T-helper 17 cell (primary cell): ENCODE data around the gene SRGAP1. TPM values are rescaled to one million over a fixed set of nuclear protein-coding genes. Genes with fewer than 3 reads are reported as not detected.

Experiments used
- ATAC-seq: fragments of 150-1000 bp; cut with Tn5 transposase; 2 replicates; pipeline ENCODE4 v1.10.0; 2021; ENCODE audit warnings: mild to moderate bottlenecking, moderate library complexity
- DNase-seq, 3 donors: peaks; one replicate each; pipeline versions ENCODE4 v3.0.0 to v3.0.0-alpha.2; 2020 to 2021
- H3K9me3 ChIP-seq: one replicate; pipeline ENCODE4 v1.7.0; 2013; ENCODE audit warnings: low read length, mild to moderate bottlenecking; ENCODE audit not compliant: control insufficient read depth, poor library complexity, severe bottlenecking
- H3K27ac Mint-ChIP-seq: one replicate; pipeline ENCODE4 v1.8.0; 2022; ENCODE audit warnings: mild to moderate bottlenecking, moderate library complexity, mixed read lengths
- H3K27me3 Mint-ChIP-seq: one replicate; pipeline ENCODE4 v1.8.0; 2022; ENCODE audit warnings: mixed read lengths
- H3K36me3 Mint-ChIP-seq: one replicate; pipeline ENCODE4 v1.8.0; 2022; ENCODE audit warnings: low read depth, mixed read lengths
- H3K4me1 Mint-ChIP-seq: one replicate; pipeline ENCODE4 v1.8.0; 2022; ENCODE audit warnings: mild to moderate bottlenecking, mixed read lengths
- H3K4me3 Mint-ChIP-seq: one replicate; pipeline ENCODE4 v1.8.0; 2022; ENCODE audit warnings: mild to moderate bottlenecking, moderate library complexity, mixed read lengths
- total RNA-seq, 4 donors: library from RNA in 2 of 4; stranded (reverse) in 2 of 4; gene quantifications; one replicate each; pipeline ENCODE4 v1.2.3 and lab custom pipeline; 2022 to 2026

SRGAP1 gene
- total RNA-seq, 2 donors from 2014 or later: 0.05 to 0.13 TPM

DNA sequence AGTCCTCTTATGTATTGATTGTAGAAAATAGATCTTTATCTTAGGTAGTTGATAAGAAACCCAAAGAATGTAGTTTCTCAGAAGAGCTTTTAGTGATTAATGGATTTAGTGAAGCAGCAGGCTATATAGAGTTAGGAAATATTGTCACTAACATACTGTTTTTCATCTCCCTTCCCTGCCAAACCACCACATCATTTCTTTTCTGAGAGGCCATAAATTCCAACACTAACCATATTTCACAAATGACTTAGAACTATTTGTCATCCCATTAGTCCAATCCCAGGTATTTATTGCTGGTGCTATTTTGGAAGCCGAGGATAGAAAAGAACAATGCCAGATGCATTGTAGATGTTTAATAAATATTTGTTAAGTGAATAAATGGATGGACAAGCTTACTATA, 191.9 kb downstream of the SRGAP1 start:
- Mint-ChIP-seq H3K4me1 (no peaks in the 10 kb centered on the region), H3K27ac (no peak overlapping the region), H3K27me3 (no peaks in the 10 kb centered on the region)

DNA sequence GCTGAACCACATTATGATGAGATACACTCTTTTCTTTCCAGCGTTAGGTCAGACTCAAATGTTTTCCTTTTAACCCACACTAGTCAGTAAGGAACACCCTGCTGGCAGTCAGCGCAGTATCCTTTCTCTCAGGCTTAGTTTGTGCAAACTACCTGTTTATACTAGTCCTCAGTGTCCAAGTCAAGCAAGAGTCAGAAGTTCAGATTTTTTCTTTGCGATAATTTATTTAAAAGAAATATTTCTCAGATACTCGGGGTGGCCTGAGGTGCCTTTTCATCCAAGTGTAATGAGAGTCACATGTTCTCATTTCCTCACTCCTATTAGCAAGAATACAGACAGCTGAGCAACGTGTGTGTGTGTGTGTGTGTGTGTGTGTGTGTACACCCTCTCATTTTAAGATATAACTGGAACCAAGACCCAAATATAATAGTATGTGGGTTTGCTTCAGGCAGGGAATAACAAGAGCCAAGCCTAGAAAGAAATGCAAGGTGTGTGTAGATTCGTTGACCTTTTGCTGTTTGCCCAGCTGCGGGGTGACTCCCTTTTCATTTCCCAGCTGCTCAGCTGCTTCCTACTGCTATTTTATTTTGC, 194.9 kb downstream of the SRGAP1 start:
- Mint-ChIP-seq H3K4me1 (no peaks in the 10 kb centered on the region), H3K27ac (no peak overlapping the region), H3K4me3 (no peak overlapping the region), H3K36me3 (no peaks in the 10 kb centered on the region), H3K27me3 (peaks cover 5% of the 10 kb centered on the region)
- ATAC-seq: no peak
- DNase-seq: no peak
- no peaks in the 10 kb centered on the region for H3K9me3 ChIP-seq

More for the DNA sequence above, 191.9 kb downstream of the SRGAP1 start:
- ATAC-seq: no peak
- DNase-seq: no peak
- no peaks in the 10 kb centered on the region for H3K9me3 ChIP-seq
- no peaks in the 10 kb centered on the region for H3K36me3 Mint-ChIP-seq
- no peak overlapping the region for H3K4me3 Mint-ChIP-seq

DNA sequence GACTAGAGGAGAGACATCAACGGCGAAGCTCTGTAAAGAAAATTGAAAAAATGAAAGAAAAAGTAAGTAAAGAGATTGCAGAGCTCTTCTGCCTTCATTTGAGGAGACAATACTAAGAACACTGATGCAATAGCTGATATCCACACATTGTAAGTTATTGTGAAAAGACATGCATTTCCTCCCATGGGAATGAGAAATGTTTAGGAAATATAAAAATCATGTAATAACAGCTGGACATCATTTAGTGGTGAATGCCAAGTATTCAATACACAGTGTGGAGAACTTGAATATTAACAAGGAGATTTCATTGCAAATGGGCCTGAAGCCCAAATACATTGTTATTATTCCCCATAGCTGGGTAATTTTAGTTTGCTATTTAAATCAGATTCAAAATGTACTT, 198.4 kb downstream of the SRGAP1 start:
- Mint-ChIP-seq H3K27ac (no peak overlapping the region), H3K27me3 (peaks cover 5% of the 10 kb centered on the region), H3K4me3 (no peak overlapping the region), H3K36me3 (no peaks in the 10 kb centered on the region), H3K4me1 (no peaks in the 10 kb centered on the region)
- H3K9me3 ChIP-seq: no peaks in the 10 kb centered on the region
- DNase-seq (no peak), ATAC-seq (no peak)

DNA sequence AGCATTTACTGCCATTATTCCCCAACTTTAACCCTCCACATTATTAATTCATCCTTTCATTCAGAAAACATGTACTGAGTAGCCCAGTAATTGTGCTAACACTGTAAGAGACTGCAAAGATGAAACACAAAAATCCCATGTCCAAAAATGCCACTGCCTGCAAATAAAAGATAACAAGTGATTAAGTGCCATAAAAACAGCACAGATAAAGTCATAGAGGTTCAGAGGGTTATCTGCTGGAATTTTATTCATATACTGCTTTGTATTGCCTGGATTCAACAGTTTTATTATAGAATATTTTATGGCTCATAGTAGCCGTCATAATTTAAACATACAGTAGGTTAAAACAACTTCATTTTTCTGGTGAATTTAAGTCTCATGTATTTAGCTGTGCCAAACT, 199.7 kb downstream of the SRGAP1 start:
- no peaks in the 10 kb centered on the region for H3K4me1 Mint-ChIP-seq
- H3K27ac Mint-ChIP-seq: no peak overlapping the region

DNA sequence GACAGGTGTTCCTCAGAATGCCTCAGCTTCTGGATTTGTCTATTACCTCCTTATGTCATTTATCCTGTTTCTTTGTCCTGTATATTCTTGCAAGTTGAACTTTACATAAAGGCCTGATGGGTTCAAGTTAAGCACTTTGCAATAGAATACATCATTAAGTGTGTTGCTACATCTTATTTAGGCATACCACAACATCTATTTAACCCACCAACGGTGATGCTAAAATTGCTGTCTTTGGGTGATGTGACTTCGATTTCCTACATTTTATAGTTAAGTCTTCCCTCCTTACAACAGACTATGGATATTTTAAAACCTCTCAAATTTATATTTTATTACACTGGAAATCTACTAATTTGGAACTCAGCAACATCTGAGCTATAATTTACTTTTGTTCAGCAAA, 206.6 kb downstream of the SRGAP1 start:
- no peaks in the 10 kb centered on the region for H3K36me3 Mint-ChIP-seq
- H3K9me3 ChIP-seq: no peaks in the 10 kb centered on the region
- ATAC-seq: no peak

More for the DNA sequence above, 199.7 kb downstream of the SRGAP1 start:
- DNase-seq: no peak
- ATAC-seq: no peak
- no peaks in the 10 kb centered on the region for H3K36me3 Mint-ChIP-seq
- H3K4me3 Mint-ChIP-seq: no peak overlapping the region
- no peaks in the 10 kb centered on the region for H3K9me3 ChIP-seq
- peaks cover 5% of the 10 kb centered on the region for H3K27me3 Mint-ChIP-seq

DNA sequence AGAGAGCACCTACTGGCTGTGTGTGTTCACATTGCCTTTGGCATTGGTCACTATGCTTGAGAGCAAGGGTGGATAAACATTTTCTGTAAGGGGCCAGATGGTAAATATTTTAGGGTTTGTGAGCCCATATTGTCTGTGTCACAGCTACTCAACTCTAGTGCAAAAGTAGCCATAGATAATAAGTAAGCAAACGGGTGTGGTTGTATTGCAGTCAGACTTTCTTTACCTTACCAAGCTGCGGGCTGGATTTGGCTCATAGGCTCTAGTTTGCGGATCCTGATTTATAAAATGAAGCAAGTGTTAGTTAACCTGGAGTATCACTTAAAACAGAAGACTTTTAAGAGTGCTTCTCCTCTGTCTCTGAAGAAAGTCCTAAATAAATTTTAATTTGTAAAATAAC, 208.6 kb downstream of the SRGAP1 start:
- Mint-ChIP-seq H3K27ac (no peak overlapping the region), H3K27me3 (peaks cover 6% of the 10 kb centered on the region), H3K4me3 (no peak overlapping the region), H3K4me1 (no peaks in the 10 kb centered on the region), H3K36me3 (no peaks in the 10 kb centered on the region)
- no peak for DNase-seq
- no peak for ATAC-seq
- H3K9me3 ChIP-seq: no peaks in the 10 kb centered on the region

More for the DNA sequence above, 206.6 kb downstream of the SRGAP1 start:
- DNase-seq: no peak
- no peak overlapping the region for H3K27ac Mint-ChIP-seq
- no peak overlapping the region for H3K4me3 Mint-ChIP-seq
- H3K27me3 Mint-ChIP-seq: peaks cover 6% of the 10 kb centered on the region
- no peaks in the 10 kb centered on the region for H3K4me1 Mint-ChIP-seq

DNA sequence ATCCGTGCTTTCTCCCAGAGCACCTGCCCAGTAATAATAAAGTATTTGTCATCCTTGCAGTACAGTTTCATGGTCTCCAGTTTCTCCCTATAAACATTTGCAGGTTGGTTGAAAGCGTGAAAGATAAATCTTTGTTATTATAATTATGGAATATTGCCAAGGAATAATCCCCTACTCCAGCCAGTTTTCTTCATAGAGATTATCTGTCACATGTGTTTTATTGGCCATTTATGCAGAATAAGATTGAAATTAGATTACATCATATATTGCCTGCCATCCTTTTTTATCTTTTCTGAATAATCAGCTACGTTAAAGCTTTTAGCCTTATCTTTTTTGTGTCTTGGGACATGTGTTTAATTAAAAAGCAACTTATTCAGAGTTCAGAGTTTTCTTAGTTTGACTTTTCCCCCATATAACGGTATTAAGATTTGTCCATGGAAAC, 209.6 kb downstream of the SRGAP1 start:
- Mint-ChIP-seq H3K27me3 (peaks cover 6% of the 10 kb centered on the region), H3K4me3 (no peak overlapping the region), H3K36me3 (no peaks in the 10 kb centered on the region), H3K4me1 (no peaks in the 10 kb centered on the region), H3K27ac (no peak overlapping the region)
- ATAC-seq (no peak), DNase-seq (no peak)
- H3K9me3 ChIP-seq: no peaks in the 10 kb centered on the region

DNA sequence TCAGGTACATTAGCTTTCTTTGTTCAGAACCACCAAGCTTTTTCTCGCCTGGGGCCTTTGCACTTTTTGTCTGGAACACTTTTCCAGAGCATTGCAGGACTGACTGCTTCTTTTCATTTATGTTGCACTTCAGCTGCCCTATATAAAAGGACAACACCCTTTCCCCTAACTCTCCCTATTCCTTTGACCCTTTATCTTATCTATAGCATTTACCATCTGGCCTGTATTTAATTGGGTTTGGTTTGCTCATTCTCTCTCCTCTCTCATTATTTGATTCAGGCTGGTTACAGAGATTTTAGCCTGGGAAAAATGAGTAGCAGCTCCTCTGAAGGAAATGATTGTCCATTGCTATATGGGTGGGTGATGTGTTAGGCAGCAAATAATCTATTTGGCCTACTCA, 212.2 kb downstream of the SRGAP1 start:
- H3K36me3 Mint-ChIP-seq: no peaks in the 10 kb centered on the region
- ATAC-seq (no peak), DNase-seq (no peak)
- H3K4me1 Mint-ChIP-seq: no peaks in the 10 kb centered on the region
- peaks cover 9% of the 10 kb centered on the region for H3K27me3 Mint-ChIP-seq
- H3K9me3 ChIP-seq: no peaks in the 10 kb centered on the region
- H3K27ac Mint-ChIP-seq: no peak overlapping the region
- H3K4me3 Mint-ChIP-seq: no peak overlapping the region

DNA sequence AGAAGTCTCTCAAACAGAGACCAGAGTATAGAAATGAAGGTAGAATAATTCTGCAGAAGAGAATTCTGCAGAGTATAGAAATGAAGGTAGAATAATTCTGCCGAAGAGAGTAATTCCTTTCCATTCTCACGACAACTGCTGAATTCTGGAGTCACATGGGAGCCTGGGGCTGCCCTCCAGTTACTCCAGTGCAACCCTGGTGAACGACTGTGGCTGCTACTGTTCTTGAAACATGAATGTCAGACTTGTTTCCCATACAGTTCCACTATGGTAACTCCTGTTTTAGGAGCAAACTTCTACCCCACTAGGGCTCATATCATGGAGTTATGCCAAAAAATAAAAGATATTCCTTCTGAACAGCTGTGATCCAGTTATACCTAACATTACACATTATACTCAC, 213.2 kb downstream of the SRGAP1 start:
- Mint-ChIP-seq H3K4me3 (no peak overlapping the region), H3K36me3 (no peaks in the 10 kb centered on the region), H3K27me3 (peaks cover 8% of the 10 kb centered on the region), H3K27ac (no peak overlapping the region), H3K4me1 (no peaks in the 10 kb centered on the region)
- ATAC-seq: no peak
- no peaks in the 10 kb centered on the region for H3K9me3 ChIP-seq
- DNase-seq: no peak

DNA sequence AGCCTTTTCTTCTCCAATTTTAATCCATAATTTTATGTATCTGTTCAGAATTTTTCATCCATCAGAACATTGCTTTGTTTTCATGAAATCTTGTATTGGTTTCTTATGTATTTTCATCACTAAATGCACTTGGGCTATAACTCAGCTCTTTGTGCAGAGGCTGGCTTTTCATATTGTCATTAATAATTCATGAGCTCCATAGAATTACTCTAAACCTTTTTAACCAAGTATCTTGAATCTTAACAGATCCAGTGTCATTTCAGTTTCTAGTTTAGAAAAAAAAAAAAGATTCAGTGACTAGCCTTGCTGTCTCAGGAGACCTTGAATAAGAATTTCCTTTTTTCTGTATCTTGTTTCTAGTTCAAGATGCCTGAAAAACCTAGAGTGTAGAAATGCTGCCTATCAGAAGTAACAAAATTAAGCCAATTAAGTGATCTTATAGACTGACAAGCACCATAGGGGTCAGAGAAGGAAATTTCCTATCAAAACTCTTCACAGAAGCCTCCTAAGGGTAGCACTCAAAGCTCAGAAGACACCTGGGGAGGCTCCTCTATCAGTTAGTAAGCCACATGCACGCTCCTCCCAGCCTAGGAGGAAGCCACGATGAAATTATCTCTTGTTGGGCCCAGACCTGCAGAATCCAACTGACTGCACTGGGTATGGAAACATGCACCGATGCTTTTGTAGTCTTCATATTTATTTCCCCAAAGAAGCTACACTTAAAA, 214.2 kb downstream of the SRGAP1 start:
- Mint-ChIP-seq H3K27ac (no peak overlapping the region), H3K36me3 (no peaks in the 10 kb centered on the region), H3K4me1 (no peaks in the 10 kb centered on the region), H3K27me3 (peaks cover 15% of the 10 kb centered on the region), H3K4me3 (no peak overlapping the region)
- ATAC-seq: no peak
- H3K9me3 ChIP-seq: no peaks in the 10 kb centered on the region
- DNase-seq: no peak

DNA sequence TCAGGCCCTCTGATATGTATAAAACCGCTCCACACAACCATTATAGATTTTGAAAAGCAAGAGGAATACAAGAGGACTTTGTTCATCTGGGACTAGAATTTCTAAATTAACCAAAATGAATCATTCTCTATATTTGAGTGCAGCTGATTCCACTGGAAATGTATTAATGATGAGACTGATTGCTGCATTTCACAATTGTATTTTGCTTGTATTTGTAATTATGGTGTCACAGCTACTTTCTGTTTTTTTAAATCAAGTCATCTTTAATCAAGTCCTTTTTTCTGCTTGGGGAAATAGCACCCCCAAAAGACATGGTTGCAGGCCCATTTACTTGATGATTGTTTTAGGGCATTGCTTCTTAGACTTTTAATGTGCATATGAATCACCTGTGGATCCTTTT, 215.2 kb downstream of the SRGAP1 start:
- peaks cover 15% of the 10 kb centered on the region for H3K27me3 Mint-ChIP-seq
- no peak overlapping the region for H3K4me3 Mint-ChIP-seq
- H3K4me1 Mint-ChIP-seq: no peaks in the 10 kb centered on the region
- ATAC-seq (no peak), DNase-seq (no peak)
- H3K27ac Mint-ChIP-seq: no peak overlapping the region
- no peaks in the 10 kb centered on the region for H3K36me3 Mint-ChIP-seq
- H3K9me3 ChIP-seq: no peaks in the 10 kb centered on the region

DNA sequence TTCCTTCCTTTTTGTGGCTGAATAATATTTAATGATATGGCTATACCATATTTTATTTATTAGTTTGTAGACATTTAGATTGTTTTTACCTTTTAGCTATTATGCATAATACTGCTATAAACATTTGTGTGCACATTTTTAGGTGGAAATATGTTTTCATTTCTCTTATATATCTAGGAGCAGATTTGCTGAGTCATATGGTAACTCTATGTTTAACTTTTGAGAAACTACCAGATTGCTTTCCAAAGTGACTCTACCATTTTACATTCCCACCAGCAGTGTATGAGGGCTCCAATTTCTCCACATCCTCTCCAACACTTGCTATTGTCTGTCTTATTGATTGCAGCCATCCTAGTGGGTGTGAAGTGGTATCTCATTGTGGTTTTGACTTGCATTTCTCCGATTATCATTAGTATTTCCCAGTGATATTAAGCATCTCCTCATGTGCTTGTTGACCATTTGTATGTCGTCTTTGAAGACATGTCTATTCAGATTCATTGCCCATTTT, 217.4 kb downstream of the SRGAP1 start:
- DNase-seq: no peak
- H3K4me1 Mint-ChIP-seq: no peaks in the 10 kb centered on the region
- no peak overlapping the region for H3K27ac Mint-ChIP-seq
- H3K4me3 Mint-ChIP-seq: no peak overlapping the region
- ATAC-seq: no peak
- H3K9me3 ChIP-seq: no peaks in the 10 kb centered on the region
- peaks cover 15% of the 10 kb centered on the region for H3K27me3 Mint-ChIP-seq
- H3K36me3 Mint-ChIP-seq: no peaks in the 10 kb centered on the region

DNA sequence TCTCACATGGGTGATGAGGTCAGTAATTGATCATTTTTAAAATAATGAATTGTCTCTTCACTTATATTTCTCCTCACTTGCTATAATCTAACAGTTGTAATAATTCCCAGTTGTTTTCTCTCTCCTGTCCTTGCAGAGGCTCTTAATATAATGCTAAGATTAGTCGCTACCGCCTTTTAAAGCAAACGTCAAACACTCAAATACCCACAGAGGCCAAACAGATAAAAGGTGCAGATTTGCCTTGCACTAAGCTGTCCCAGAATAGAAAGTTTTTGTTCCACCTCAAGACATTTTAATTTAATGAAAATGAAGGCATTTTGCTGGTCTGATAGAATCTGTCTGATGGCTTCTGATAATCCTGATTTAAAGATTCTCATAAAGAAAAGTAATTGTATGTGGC, 218.6 kb downstream of the SRGAP1 start:
- ATAC-seq (no peak), DNase-seq (no peak)
- peaks cover 15% of the 10 kb centered on the region for H3K27me3 Mint-ChIP-seq
- no peak overlapping the region for H3K4me3 Mint-ChIP-seq
- H3K9me3 ChIP-seq: no peaks in the 10 kb centered on the region
- no peaks in the 10 kb centered on the region for H3K36me3 Mint-ChIP-seq
- no peak overlapping the region for H3K27ac Mint-ChIP-seq
- H3K4me1 Mint-ChIP-seq: no peaks in the 10 kb centered on the region

DNA sequence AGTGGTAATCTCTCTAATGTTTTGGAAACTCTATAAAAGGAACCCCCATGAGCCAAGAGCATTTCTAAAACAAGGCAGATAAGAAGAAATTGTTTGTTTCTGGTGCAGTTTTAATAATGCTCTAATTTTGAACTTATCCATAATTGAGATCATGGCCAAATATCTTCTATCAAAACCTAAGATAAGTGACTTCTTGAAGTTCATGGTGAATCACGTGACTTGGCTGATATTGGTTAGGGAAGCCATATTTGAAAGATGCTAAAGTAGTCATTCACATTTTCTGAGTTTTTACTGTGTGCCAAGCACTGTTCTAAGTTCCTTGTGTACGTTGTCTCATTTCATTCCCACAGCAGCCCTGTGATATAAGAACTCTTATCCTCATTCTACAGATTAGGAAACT, 219.7 kb downstream of the SRGAP1 start:
- no peak overlapping the region for H3K4me3 Mint-ChIP-seq
- ATAC-seq: no peak

More for the DNA sequence above, 219.7 kb downstream of the SRGAP1 start:
- H3K4me1 Mint-ChIP-seq: no peaks in the 10 kb centered on the region
- no peak for DNase-seq
- H3K27me3 Mint-ChIP-seq: peaks cover 15% of the 10 kb centered on the region
- no peak overlapping the region for H3K27ac Mint-ChIP-seq
- H3K9me3 ChIP-seq: no peaks in the 10 kb centered on the region
- H3K36me3 Mint-ChIP-seq: no peaks in the 10 kb centered on the region
